Esophagus muscularis mucosa (tissue), 4 donors: Measurements from ENCODE around the gene DPYD.

Experiments used
- CTCF ChIP-seq, 3 experiments: fragments of 200-600 bp in 2 of 3; fragments of 450-650 bp in 1 of 3; sonication (generic) in 2 of 3; IDR thresholded peaks; one replicate each; pipeline ENCODE4 v1.5.1; 2017 to 2019; ENCODE audit warnings: antibody characterized with exemption in 3 of 3, mild to moderate bottlenecking in 2 of 3, moderate library complexity in 1 of 3
- EP300 ChIP-seq: sonication (generic); formaldehyde crosslinking; IDR thresholded peaks from one replicate; pipeline ENCODE4 v1.6.1; 2017; ENCODE audit warnings: antibody characterized with exemption
- POLR2A ChIP-seq: fragments of 450-650 bp; IDR thresholded peaks from one replicate; pipeline ENCODE4 v1.6.1; 2017; ENCODE audit warnings: antibody characterized with exemption, moderate library complexity, mild to moderate bottlenecking, low read depth
- POLR2AphosphoS5 ChIP-seq, 2 donors: sonication (generic); formaldehyde crosslinking; IDR thresholded peaks; one replicate each; pipeline ENCODE4 v1.6.1; 2017; ENCODE audit warnings: antibody characterized with exemption in 2 of 2

GRCh38 chr1:97158691-97159096, 762.1 kb downstream of the DPYD start:
- TF ChIP-seq POLR2A, result no peak
- no peak for TF ChIP-seq CTCF (IDR thresholded peaks at IDR 0.05)
- no peak for TF ChIP-seq POLR2AphosphoS5 (IDR thresholded peaks at IDR 0.05)
- no peak for TF ChIP-seq EP300
